ENCODE measurements around the gene CAMKK2.

Gene CAMKK2

DNA sequence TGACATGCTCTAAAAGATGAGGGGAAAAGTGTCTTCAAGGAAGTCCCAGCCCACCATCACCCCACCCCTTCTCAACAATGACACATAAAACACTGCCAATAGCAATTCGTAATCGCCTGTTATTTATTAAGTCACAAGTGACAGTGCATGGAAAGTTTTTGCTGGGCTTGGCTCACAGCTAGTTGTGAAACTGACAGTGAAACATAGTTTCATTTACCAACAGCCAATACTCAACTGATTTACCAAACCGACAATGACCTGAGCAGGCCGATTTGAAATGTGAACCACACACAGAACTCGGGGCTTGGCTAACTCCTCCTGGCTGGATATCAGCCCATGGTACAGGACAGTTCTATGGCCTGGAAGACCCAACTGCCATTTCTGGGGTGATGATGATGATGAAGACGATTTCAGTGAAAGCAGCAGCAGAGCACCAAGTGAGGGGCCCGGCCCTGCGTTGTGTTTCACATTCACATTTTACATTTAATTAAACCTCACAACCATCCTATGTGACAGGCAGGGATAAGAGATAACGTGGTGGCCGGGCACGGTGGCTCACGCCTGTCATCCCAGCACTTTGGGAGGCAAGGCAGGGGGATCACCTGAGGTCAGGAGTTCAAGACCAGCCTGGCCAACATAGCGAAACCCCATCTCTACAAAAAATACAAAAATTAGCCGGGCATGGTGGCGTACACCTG lies 42.7 kb downstream of the CAMKK2 start:
- DNase-seq (ENCODE audit: low spot score), result no peak
- TF ChIP-seq, protein P1, sequence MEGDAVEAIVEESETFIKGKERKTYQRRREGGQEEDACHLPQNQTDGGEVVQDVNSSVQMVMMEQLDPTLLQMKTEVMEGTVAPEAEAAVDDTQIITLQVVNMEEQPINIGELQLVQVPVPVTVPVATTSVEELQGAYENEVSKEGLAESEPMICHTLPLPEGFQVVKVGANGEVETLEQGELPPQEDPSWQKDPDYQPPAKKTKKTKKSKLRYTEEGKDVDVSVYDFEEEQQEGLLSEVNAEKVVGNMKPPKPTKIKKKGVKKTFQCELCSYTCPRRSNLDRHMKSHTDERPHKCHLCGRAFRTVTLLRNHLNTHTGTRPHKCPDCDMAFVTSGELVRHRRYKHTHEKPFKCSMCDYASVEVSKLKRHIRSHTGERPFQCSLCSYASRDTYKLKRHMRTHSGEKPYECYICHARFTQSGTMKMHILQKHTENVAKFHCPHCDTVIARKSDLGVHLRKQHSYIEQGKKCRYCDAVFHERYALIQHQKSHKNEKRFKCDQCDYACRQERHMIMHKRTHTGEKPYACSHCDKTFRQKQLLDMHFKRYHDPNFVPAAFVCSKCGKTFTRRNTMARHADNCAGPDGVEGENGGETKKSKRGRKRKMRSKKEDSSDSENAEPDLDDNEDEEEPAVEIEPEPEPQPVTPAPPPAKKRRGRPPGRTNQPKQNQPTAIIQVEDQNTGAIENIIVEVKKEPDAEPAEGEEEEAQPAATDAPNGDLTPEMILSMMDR (IDR thresholded peaks at IDR 0.05), result no peak

DNA sequence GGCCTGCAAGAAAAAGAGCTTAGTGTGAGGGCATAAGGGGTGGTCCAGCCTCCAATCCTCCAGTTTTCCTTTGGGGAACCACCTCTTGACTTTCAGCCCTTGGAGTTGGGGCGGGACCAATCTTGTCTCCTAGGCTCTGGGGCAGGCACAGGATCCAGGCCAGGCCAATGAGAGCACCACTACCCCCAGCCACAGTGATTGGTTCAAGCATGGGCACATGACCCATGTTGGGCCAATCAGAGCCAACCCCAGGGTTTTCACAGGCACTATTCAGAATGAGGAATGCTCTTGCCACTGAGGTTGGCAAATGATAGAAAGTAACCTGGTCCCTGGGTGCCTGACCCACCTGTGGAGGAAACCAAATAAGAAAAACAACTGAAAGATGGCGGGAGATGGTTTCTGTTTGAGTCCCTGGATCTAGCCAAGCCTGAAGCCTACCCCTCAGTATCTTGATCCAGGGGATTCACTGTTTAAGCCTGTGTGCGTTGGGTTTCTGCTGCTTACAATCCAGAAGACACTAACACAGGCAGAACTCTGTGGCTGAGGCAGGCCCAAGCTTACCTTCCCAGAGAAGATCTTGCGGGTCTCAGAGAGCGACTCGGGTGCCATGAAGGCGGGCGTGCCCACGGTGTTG lies 43.7 kb downstream of the CAMKK2 start:
- TF ChIP-seq, protein P1 (IDR thresholded peaks at IDR 0.05), result no peak
- H3K27ac ChIP-seq, result no peak overlapping the region
- no peak overlapping the region for H3K4me3 ChIP-seq
- no peak for DNase-seq (ENCODE audit: low spot score)

More for the DNA sequence above, 42.7 kb downstream of the CAMKK2 start:
- H3K27ac ChIP-seq, result no peak overlapping the region
- no peak overlapping the region for H3K4me3 ChIP-seq

DNA sequence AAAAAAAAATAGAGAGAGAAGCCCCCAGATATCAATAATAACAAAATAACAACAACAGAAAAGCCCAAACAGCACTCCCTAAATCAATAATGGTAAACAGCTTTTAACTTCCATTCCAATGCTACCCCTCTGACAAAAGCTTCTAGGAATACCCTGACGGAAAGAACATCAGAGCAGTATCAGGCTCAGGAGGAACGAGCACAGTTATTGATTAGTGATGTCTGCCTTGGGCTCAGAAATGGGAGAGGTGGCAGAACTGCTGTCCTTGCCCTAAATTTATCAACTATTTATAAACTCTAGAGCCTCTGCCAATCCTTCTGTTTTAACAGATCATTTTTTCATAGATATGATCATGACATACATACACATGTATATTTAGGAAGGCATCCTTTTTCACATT lies 44.7 kb downstream of the CAMKK2 start:
- Histone ChIP-seq H3K27ac (no peak overlapping the region), H3K4me3 (no peak overlapping the region)
- no peak for DNase-seq (ENCODE audit: low spot score)
- TF ChIP-seq, protein P1 (IDR thresholded peaks at IDR 0.05), result no peak

DNA sequence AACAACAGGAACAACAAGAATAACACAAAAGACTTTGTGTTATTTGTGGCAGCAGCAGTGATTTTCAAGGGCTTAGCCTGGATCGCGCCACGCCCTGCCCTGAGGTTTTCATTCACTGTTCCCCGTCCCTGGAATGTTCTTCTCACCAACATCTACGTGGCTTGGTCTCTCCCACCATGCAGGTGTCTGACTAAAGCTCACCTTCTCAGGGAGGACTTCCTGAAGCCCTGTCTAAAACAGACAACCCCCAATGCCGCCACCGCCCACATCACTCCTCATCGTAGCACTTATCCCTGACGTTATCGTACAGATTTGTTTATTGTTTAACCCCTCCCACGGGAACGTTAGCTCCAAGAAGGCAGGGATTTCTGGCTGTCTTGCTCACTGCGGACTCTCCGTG lies 46.1 kb downstream of the CAMKK2 start:
- no peak overlapping the region for H3K27ac ChIP-seq
- no peak for DNase-seq (ENCODE audit: low spot score)
- H3K4me3 ChIP-seq, result no peak overlapping the region
- TF ChIP-seq, protein P1 (IDR thresholded peaks at IDR 0.05), result no peak

DNA sequence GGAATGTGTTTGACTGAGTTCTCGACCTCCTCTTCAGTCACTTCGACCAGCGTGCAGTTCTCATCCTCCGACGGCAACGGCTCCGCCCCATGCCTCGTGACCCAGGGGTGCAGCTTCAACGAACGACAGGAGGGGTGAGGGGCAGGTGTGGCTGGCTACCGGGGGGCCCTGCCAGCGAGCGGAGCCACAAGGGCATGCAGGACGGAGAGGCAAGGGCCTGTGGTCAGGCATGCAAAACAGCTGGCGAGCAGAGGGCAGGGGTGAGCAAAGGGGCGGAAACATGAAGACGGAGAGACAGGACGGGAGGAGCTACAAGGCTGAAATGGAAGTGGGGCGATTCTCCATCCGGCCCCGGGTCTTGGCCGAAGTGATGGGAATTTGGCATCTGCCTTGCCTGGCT lies 47.9 kb downstream of the CAMKK2 start:
- TF ChIP-seq, protein P1 (IDR thresholded peaks at IDR 0.05), result no peak
- H3K27ac ChIP-seq, result no peak overlapping the region
- DNase-seq (ENCODE audit: low spot score), result no peak
- no peak overlapping the region for H3K4me3 ChIP-seq

DNA sequence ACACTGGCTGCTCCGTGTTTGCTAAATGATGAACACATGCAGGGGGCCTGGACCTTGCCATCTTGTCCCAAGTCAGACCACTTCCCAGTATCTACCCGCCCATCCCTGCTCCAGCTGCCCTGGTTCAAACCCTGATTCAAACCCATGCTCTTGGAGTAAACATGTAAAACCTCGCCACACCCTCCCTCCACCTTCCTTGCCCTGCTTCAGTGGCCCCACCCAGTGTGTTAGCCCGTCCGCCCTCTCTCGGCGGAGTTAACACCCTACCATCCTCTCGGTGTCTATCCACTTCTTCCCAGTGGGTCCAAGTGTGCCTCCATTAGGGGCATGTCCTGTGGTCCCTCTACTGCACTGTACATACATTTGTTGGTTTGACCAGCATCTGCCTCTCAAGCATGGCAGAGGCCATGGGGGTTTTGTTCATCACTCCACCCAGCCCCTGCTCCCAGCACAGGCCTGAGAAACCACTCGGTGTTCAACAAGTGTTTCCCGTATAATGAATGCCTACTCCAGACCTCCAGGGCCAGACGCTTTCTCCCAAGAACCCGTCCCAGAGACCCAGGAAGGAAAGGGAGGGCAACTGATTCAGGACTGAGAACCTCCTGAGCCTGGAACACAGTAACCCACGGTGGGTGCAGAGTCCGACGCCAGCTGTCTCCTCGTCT lies 49.5 kb downstream of the CAMKK2 start:
- H3K27ac ChIP-seq, result no peak overlapping the region
- TF ChIP-seq, protein P1 (IDR thresholded peaks at IDR 0.05), result no peak
- no peak for DNase-seq (ENCODE audit: low spot score)
- H3K4me3 ChIP-seq, result no peak overlapping the region
